ENCODE data around the gene SLC9A3. TPM values are rescaled to one million over a fixed set of nuclear protein-coding genes. Genes with fewer than 3 reads are reported as not detected.

The SLC9A3 gene
- polyA plus RNA-seq, 1 donor = 2.8 TPM

GRCh38 chr5:504326-505154, 19.7 kb downstream of the SLC9A3 start:
- no peak for DNase-seq

DNA sequence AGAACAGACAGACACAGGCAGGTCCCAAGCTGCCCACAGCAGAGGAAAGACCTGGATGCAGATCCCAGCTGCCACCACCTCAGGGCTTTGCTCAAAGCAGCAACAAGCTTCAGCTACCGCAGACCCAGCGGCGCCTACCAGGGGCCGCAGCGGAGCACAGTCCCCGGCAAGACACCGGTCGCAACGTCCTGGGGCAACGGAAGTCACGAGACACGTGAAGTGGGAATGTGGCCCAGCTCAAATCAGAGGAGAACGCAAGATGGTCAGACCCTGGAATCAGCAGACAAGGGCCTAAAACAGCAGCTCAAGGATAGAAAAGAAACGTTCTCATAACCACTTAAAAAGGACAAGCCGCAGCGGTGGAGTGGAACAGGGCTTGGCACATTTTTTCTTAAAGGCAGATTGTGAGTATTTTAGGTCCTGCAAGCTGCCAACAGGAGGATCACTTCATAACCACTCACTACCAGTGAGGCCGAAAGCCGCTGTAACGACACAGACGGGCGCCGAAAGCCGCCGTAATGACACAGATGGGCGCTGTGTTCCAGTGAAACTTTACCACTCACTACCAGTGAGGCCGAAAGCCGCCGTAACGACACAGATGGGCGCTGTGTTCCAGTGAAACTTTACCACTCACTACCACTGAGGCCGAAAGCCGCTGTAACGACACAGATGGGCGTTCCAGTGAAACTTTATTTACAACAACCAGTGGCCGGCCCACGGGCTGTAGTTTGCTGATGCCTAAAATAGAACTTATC, 21.7 kb downstream of the SLC9A3 start:
- DNase-seq = no peak

DNA sequence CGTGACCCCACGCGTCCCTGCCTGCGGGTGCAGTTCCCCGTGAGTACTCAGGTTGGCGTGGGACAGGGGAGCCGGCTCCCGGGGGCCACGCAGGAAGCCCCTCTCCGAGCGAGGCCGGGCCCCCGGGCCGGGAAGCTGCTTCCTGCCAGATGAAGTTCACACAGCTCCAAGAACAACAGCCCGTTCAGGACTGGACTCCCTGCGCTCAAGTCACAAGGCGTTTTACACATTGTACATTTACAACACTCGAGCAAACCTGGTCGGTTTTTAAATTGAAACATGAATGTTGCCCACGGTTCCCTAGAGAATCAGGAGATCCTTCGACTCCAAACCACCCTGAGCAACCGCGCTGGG, 22.4 kb downstream of the SLC9A3 start:
- DNase-seq = no peak

DNA sequence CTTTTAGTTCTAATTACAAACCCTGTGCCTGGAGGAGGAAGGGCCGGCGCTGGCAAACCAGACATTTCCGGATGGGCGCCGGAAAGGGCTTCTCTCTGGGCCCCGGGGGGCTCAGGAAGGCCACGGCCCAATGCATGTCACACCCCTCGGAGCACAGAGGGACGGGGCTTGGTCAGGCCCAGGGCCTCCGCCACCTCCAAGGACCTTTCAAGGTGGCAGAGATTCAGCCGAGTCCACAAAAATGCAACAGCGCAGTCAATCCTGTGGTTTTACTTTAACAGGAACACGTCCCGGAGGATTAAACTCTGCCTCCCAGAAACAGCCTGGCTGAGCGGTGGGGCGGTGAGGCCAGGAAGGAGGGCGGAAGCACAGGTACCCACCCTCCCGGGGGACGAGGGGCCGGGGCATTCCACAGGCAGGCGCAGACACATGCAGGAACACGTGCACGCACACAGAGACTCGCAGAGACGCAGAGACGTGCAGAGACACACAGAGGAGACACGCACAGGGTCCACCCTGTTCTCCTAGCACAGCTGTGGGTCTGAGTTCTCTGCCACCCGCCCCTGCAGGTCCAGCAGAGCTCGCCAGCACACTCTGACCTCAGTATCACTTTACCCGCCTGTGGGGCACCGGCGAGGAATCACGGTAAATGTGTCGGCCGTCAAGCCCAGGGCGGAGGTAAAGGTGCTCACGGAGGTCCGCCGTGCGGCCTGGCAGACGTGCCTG, 23.0 kb downstream of the SLC9A3 start:
- no peak for DNase-seq

GRCh38 chr5:500491-500890, 23.8 kb downstream of the SLC9A3 start:
- no peak for DNase-seq

DNA sequence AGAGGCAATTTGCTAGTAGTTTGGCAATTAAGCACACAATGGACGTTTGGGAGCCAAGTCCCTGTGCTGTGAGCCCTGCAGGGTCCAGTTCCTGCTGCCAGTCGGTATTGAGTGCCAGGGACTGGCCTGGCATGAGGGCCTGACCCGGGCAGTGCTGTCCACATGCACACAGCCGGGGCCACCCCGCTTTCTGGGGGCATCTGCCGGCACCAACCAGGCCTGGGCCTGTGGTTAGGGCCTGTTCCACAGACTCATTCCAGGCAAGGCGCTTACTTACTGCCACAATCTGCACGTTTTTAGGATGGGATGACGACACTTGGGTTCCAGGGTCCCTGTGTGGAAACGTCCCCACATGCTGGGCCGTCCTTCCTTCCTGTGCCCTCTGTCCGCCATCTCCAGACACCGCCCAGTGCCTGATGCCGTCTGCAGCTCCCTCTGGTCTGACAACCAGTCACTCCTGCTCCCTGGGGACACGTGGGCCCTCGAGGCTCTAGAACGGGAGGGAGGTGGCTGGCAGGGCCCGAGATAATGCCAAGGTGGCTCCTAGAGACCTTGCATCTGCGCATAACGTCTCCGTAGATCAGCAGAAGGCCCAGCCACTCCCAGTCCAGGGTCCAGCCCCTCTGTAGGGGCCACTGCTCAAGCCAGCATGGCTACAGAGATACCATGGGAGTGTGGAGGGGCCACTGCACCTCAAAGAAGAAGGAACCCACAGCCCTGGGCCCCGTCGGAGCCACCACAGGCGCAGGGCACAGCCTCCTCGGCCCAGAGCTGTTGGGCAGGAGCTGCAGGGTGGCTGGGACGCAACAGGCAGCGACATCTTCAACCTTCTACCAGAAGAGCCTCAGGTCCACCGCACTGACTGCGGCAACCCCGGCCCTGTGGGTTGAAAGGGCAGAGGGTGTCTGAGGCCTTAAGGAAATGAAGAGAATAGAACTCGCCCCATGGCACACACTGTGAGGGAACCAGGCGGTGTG, 24.7 kb downstream of the SLC9A3 start:
- DNase-seq = no peak

- DNase-seq = no peak
These were observed 26.3 kb downstream of the SLC9A3 start for GRCh38 chr5:497871-498509.

- no peak for DNase-seq
These were observed 27.1 kb downstream of the SLC9A3 start for GRCh38 chr5:497090-497700.

GRCh38 chr5:496028-496427, 28.2 kb downstream of the SLC9A3 start:
- DNase-seq = no peak

- no peak for DNase-seq
These were observed 29.5 kb downstream of the SLC9A3 start for GRCh38 chr5:494667-495255.

GRCh38 chr5:493758-494157, 30.5 kb downstream of the SLC9A3 start:
- DNase-seq = no peak

DNA sequence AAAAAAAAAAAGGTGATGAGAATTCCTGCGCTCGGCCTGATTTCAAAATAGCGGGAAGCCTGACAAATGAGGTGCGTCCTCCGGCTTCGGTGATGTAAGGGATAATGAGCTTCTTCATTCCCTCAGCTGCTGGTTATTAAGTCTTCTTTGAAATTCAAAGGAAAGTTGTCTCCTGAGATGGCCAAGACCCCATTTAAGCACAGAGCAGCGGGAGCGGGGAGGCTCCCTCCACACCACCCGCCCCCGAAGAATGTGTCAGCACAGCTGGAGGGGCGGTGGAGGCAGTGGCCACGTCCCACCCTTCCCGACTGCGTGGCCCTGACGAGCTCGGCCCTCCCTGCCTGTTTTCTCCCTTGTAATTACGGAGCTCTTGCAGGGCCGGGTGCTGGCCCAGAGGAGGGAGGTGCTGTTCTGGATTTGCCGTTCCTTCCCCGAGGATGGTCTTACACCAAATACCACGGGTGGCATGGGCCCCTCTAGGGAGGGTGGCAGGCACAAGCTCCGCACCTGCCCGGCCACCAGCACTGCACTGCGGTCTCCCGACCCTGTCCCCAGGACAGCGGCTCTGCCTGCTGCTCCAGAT, 31.0 kb downstream of the SLC9A3 start:
- DNase-seq = peak; percentile 30

DNA sequence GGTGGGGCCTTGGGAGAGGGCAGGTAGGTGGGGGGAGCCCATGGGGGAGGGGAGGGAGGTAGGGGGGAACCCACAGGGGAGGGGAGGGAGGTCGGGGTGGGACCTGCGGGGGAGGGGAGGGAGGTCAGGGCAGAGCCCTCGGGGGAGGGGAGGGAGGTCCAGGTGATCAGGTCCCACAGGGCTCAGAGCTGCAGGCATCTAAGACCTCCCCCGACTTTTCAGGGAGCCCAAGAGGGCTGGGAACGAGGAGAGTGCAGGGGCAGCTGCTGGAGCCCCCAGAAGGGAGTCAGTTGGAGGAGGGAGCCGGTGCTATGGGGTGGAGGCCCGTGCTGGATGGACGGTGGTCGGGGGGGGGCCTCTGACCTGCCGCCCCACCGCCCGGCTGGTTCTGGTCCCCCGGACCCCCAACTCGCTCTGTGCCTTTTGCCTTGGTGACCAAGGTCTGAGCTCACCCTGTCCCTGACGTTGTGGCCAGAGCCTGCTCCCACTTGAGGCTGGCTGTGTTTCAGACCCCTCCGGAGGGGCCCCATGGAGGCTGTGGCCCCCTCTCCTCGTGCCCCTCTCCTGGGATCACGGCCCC, 31.8 kb downstream of the SLC9A3 start:
- no peak for DNase-seq

DNA sequence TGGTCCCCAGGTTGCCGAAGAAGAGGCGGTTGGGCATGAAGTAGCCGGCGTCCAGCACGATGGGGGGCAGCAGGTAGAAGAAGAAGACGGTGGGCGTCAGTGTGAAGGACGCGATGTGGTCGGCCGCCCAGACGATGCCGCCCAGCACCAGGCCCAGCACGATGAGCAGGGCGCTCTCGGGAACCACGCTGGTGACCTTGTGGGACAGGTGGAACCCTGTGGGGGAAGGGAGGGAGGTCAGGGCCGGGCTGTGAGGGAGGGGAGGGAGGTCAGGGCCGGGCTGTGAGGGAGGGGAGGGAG, 32.4 kb downstream of the SLC9A3 start:
- no peak for DNase-seq

GRCh38 chr5:491119-491855, 33.0 kb downstream of the SLC9A3 start:
- DNase-seq = no peak

DNA sequence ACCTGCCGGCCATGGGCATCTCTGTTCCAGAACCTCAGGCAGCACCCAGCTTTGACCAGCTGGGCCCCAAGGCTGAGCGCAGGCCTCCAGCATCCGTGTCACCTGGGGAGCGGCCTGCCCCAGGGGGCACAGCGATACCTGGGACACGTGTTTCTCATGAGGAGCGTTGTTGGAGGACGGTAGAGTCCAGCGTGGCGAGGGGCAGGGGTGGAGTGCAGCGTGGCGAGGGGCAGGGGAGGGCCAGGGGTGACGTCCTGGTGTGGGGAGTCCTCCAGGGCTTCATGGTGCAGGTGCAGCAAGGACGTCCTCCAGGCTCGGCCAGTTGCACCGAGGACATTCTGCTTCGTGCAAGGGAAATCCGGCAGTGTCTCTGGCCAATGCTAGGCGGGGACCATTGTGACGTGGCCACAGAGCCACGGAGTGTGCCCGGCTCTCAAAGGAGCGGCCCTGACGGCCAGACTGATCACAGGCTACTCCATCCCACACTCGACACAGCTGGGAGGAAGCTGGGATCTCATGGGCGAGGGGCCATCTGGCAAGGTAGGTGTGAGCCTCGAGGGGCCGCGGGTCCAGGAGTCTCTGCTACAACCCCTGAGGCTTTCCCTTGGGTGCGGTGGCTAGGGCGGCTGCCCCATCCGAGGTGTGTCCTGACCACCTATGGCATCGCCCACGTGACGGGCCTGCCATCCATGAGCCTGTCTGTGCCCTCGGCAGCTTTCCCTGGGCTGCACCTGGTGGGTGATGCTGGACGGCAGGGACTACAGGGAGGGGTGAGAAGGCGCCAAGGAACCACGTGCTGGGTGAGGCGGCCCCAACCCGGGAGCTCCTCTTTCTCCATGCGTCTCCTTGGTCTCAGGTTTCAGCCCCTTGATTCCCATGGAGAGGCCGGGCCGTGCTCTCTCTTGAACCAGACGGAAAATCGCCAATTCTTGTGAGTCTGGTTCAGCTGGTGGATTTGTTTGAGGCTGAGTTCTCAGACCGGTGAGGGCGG, 33.8 kb downstream of the SLC9A3 start:
- no peak for DNase-seq

DNA sequence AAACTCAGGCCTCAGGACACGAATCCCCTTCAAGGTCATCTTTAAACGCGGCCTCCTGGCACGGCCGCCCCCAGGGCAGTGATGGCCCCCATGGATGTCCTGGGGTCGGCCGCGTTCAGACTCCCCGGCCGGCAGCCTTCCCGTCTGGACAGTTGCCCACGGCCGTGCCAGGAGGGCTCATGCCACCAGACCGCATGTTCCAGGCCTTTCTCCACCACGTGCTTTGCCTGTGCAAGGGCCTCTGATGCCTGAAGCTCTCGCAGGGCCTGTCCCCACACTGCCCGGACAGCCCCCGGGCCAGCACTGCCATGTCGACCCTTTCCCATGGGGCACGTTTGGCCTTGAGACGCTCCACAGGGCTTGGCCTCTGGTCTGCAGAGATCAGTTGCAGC, 34.6 kb downstream of the SLC9A3 start:
- DNase-seq = no peak

Data from hindlimb muscle (tissue), 1 donor.